GM12865 (cell line): ENCODE results near the gene MTMR3.

Experiments used
- DNase-seq: peaks from one replicate; pipeline ENCODE4 v3.0.0; 2010; ENCODE audit warnings: low read depth
- H3K4me3 ChIP-seq: 2 replicates; pipeline ENCODE4 v1.5.1; 2011; ENCODE audit warnings: mild to moderate bottlenecking, low read depth, low read length, control low read depth
- TF ChIP-seq, protein P1 (sequence below): IDR thresholded peaks from 2 replicates; pipeline ENCODE4 v1.5.1; 2011; ENCODE audit warnings: low read length, control low read depth, low read depth, inconsistent platforms; ENCODE audit not compliant: insufficient read depth; ENCODE audit errors: missing control alignments

The MTMR3 gene

DNA sequence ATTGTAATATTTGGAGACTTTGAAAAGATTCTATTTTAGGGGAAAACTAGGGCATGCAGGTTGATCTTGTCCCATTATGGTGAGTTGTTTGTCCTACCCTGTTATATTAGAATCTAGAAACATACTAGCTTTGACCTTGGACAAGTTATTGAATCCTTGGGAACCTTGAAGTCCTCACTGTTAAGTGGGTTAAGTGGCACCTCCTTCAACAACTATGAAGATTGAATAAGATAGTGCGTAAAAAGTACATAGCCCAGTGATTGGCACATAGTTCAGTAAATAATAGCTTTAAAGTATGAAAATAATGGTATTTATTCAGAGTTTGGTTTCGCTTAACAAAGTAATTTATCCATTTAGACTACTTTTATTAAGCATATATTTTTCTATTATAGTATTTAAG lies 51.6 kb downstream of the MTMR3 start:
- H3K4me3 ChIP-seq, result no peak overlapping the region
- TF ChIP-seq, protein P1, sequence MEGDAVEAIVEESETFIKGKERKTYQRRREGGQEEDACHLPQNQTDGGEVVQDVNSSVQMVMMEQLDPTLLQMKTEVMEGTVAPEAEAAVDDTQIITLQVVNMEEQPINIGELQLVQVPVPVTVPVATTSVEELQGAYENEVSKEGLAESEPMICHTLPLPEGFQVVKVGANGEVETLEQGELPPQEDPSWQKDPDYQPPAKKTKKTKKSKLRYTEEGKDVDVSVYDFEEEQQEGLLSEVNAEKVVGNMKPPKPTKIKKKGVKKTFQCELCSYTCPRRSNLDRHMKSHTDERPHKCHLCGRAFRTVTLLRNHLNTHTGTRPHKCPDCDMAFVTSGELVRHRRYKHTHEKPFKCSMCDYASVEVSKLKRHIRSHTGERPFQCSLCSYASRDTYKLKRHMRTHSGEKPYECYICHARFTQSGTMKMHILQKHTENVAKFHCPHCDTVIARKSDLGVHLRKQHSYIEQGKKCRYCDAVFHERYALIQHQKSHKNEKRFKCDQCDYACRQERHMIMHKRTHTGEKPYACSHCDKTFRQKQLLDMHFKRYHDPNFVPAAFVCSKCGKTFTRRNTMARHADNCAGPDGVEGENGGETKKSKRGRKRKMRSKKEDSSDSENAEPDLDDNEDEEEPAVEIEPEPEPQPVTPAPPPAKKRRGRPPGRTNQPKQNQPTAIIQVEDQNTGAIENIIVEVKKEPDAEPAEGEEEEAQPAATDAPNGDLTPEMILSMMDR, result no peak
- DNase-seq, result no peak

DNA sequence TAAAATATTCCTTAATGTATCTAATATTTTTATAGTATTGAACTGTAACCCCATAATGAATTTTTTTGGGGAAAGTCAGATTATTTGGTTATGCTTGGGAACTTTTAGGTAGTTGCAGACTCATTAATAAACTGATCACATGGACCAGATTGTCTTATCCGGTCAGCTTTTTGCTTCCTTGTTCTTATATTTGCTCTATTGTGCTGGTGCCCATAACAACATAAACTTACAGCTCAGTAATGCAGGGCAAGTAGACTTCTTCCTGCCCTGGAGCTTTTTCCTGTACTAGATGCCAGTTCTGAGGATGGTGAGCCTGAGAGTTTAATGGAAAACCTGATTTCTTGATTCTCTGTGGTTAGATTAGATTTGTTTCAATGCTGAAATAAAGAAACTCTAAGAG lies 53.2 kb downstream of the MTMR3 start:
- no peak for DNase-seq
- no peak overlapping the region for H3K4me3 ChIP-seq
- TF ChIP-seq, protein P1, result no peak

DNA sequence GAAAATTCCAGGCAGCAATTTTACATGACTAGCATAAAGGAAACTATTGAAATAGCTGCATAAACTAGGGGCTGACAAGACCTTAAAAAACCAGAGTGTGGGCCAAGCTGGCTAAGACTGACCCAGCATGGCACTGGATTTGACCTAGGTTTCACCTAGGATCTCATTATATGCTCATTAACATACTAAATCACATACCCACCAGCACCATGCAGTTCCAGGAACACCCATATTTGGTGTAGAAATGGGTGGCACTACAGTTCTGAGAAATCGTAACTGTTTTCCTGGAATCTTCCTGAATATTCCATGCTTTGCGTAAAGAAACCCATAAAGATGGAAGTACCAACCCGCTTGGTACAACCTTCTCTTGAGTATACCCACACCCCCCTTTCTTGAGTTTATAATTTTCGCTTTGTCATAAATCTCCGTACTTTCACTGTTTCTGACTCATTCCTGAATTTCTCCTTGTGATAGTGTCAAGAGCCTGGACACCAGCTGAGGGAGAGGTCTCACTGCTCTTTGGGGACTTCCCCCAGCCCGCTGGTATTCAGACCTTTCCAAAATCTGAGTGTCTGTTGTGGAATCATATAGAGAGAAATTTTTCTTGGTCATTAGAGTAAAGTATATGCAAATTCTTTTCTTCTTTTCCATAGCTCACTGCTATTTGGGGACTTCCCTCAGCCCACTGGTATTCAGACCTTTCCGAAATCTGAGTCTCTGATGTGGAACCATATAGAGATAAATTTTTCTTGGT lies 55.1 kb downstream of the MTMR3 start:
- TF ChIP-seq, protein P1, result no peak
- peak overlapping the region; percentile 0; the same call in 1 of the 2 replicates for H3K4me3 ChIP-seq
- peak; percentile 79 for DNase-seq

DNA sequence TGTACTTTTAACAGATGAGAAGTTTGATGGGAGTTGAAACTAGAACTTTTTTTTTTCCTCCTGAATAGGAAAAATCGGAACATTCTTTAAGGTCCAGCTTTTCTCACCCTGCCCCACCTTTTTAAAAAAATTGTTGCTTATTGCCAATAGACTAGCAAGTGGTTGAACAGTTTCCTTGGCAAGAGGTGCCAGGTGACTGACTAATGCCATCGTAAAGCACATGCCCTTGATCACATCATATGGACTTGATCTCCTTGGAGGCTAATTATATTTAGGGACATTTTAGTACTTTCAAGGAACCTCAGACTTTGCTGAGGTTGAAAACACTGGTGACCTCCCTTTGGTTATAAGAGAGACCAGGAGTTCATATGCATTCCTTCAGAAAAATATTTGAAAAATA lies 57.6 kb downstream of the MTMR3 start:
- DNase-seq, result no peak

DNA sequence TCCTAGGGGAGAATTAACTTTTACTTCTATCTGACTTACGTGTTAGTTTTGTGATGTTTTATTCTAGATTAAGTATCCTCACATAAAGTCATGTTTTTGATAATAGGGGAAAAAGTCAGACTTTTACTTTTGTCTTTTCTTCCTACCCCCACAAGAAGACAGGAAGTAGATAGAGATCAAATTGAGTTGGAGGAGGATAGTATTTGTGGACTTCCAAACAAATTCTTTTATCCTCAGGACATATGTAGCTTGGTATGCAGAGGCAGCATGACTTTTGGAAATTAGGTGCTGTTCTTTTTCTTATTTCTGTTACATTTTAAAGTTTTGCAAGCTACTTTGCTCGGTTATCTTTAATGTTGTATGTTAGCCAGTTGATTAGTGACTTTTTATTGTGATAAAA lies 61.4 kb downstream of the MTMR3 start:
- TF ChIP-seq, protein P1, result no peak
- DNase-seq, result no peak
- no peak overlapping the region for H3K4me3 ChIP-seq

More for the DNA sequence above, 57.6 kb downstream of the MTMR3 start:
- TF ChIP-seq, protein P1, result no peak
- H3K4me3 ChIP-seq, result no peak overlapping the region

DNA sequence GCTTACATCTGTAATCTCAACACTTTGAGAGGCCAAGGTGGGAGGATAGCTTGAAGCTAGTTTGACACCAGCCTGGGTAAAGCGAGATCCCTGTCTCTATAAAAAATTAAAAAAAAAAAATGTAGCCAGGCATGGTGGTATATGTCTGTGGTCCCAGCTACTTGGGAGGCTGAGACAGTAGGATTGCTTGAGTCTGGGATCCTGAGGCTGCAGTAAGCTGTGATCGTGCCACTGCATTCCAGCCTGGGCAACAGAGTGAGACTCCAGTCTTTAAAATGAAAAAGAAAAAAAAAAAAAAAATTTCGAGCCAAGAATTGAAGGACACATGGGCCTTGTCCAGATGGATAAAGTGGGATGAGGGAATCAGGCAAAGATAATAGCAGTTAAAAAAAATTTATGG lies 62.5 kb downstream of the MTMR3 start:
- H3K4me3 ChIP-seq, result no peak overlapping the region
- DNase-seq, result no peak
- TF ChIP-seq, protein P1, result no peak

DNA sequence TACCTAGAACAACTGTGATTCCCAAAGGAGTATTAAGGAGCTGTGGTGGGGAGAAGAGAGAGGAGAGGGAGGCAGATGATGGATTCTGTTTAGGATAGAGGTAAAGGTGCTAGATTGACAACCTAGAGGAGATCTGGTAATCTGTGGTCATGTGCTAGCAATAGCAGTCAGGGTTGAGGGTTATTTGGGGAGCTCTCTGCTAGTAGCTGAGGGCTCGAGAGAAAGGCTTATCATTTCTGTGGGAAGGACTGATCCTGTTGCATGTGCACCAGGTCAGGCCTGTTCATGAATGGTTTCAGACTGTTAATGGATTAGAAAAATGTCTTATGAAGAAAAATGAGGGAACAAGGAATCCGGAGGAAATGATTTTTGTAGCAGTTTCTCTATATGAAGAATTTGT lies 63.2 kb downstream of the MTMR3 start:
- no peak for DNase-seq
- H3K4me3 ChIP-seq, result no peak overlapping the region

More for the DNA sequence above, 63.2 kb downstream of the MTMR3 start:
- TF ChIP-seq, protein P1, result no peak
